Cardiac septum (tissue), 1 donor: Measurements from ENCODE around the gene ROPN1L. TPM values are rescaled to one million over a fixed set of nuclear protein-coding genes. Genes with fewer than 3 reads are reported as not detected.
"Not testable (repeated sequence)": the region's sequence is repeated elsewhere in the genome, so short reads cannot be mapped to it uniquely, and the experiment has no call there.

Source experiments
- DNase-seq: peaks from one replicate; pipeline ENCODE4 v3.0.0-alpha.2; 2020; ENCODE audit warnings: low spot score
- intact Hi-C: fragments of 100-400 bp; cut with DNase I; formaldehyde crosslinking; loops from one replicate; pipeline ENCODE4 v1.14.0; 2022
- total RNA-seq: library from RNA; stranded (reverse); fragmentation: NEBNext Ultra II Directional; extraction: Animal tissue kit (Norgen Biotek cat#: 25700); gene quantifications from one replicate; pipeline ENCODE4 v1.2.1, GENCODE V29; 2021
- donor health status: DM: no; HTN: no; CAD: no.

The ROPN1L gene
- total RNA-seq, 1 donor from 2014 or later = 0.43 TPM

DNA sequence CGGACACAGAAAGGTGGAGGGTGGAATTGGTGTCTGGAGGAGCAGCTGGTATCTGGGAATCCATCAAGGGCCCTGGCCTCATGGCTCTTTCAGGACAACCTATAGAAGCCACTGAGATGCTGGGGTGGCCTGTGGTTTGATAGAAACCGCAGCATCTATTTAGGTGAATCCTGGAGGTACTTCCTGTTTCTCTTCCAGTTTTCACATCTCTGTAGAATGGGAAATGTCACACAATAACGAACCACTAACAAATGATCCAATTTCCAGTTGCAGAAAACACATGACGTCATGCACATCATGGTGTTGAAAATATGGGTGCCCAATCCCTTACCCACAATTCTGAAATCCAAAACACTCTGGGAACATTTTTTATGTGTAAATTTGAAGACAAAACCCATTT is 52.2 kb downstream of the ROPN1L start:
- intact Hi-C loops = loop anchor here (5.0 kb wide), 1 partner anchor 58 kb away; no protein-coding TSS in a partner anchor
- DNase-seq = no peak

DNA sequence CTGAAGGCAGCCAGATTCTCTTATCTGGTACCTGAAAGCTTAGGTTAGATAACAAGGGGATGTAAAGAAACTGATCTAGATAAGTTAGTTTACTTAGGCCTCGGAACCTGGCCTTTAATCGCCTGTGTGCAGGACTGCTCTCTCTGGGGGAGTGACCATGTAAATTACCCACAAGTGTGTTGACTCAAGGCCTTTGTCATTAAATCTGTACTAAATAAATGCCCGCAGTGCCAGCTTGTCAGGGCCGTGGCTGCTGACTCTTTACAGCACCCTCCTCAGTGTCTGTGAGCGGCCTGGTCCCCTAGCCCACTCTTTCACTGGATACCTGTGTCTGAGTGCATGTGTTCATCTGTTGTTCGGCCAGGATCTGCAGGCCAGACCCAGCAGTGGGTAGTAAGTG is 52.8 kb downstream of the ROPN1L start:
- DNase-seq = not testable (repeated sequence)
- intact Hi-C loops = loop anchor here (5.0 kb wide), 1 partner anchor 58 kb away; no protein-coding TSS in a partner anchor

DNA sequence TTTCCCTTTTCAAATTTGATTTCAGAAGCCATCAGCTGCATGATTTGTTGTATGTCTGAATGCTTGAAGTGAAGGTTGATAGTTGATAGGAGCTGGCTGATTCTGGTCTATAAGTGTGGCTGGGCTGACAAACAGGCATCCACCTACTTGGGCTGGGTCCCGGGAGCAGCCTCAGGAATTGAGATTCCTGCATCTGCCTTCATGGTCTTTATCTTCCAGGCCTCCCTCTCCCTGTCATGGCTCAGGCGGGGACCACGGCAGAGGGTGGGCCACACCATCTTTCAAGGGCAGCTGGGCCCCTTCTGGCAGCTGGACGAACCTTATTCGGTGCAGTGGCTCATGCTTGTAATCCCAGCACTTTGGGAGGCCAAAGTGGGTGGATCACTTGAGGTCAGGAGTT is 55.9 kb downstream of the ROPN1L start:
- DNase-seq = no peak
- intact Hi-C loops = no loop called here

DNA sequence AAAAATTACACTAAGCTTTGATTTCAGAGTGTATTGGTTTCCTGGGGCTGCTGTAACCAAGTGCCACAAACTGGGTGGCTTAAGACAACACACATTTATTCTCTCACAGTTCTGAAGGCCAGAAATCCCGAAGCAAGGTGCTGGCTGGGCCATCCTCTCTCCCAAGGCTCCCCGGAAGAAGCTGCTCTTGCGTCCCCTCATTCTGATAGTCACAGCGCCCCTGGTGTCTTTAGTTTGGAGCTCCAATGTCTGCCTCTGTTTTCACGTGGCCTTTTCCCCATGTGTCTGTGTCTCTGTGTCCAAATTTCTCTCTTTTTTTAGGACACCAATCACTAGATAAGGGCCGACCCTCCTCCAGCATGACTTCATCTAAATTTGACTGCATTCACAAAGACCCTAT is 56.7 kb downstream of the ROPN1L start:
- intact Hi-C loops = no loop called here
- no peak for DNase-seq

DNA sequence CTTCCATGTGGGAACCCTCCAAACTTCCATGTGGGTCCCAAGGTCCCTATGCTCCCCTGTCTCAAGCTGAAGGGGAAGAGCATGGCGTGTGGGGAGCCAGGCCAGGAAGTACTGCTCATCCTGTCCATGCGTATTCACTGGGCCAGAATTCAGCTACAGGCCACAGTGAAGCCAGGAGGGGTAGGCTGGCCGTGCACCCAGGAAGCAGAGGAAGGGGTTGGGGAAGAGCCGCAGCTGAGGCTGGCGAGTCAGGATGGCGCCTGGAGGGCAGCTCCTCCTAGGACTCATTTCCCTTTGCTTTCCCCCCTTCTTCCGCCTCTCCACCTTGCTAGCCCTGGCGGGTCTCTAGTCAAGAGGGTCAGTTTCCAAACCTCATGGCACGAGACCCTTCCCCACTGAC is 57.4 kb downstream of the ROPN1L start:
- no peak for DNase-seq
- intact Hi-C loops = no loop called here

DNA sequence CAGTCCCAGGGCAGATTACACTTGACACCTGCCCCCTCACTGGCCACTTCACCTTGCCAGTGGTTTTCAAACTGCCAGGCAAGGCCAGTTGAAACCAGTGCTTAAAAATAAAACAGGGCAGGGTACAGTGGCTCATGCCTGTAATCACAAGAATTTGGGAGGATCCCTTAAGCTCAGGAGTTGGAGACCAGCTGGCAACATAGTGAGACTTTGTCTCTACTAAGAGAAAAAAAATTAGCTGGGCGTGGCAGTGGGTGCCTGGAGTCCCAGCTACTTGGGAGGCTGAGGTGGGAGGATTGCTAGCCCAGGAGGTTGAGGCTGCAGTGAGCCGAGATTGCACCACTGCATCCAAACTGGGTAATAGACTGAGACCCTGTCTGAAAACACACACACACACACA is 58.1 kb downstream of the ROPN1L start:
- intact Hi-C loops = no loop called here
- DNase-seq = no peak

DNA sequence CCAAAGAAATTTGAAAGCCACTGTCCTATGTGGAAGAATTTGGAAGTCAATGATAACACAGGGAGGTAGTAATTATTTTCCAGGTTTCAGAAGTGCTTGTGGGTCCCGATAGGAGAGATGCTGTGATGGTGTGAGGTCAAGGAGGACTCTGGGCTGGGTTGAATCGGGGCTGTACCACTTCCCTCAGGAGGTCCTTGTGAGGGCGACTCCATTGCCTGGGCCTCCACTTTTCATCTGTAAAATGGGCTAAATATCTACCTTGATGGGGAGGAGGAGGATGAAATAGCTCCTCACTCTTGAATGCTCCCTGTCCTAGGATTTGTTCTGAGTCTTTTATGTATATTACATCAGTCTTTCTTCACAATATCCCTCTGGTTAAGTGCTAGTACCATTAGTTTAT is 59.0 kb downstream of the ROPN1L start:
- DNase-seq = no peak
- intact Hi-C loops = no loop called here

DNA sequence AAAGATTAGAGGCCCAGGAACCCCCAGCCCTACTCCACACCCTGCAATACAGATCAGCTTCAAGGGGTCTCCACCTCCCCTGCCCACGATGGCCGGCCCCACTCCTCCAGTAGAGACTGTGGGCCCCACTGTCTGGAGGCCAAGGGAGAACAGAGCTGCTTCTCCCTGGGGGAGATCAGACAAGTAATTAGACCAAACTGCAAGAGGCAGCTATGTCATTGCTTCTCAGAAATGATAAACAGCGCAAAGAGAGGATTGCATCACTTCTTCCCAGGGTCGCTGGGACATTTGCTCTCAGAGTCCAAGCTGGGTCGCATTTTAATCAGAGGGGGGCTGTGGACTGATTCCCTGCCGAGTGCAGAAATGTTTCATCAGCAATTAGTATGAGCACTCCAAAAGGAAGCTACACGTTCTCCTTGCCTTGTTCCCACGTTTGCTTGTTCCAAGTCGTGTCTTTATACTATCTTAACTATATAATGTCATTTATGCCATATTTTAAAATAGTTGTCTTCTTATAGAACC is 59.9 kb downstream of the ROPN1L start:
- no peak for DNase-seq
- intact Hi-C loops = no loop called here

DNA sequence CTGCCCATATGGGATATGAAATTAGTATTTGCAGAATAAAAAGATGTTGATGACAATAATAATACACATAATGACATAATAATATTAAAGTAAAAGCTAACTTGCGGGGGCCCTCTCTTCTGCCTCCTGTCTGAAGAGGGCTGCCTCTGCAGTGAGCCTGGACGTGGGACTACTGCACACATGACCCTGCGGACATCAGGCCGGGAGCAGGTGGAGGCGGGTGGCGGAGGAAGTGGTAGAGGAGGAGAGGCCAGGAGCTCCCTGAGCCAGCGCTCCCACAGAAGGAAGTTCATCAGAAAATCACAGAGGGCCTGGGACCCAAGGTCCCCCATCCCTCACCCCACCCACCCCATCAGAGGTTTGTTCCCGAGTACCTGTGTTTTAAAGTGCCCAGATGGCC is 60.5 kb downstream of the ROPN1L start:
- intact Hi-C loops = no loop called here
- no peak for DNase-seq

DNA sequence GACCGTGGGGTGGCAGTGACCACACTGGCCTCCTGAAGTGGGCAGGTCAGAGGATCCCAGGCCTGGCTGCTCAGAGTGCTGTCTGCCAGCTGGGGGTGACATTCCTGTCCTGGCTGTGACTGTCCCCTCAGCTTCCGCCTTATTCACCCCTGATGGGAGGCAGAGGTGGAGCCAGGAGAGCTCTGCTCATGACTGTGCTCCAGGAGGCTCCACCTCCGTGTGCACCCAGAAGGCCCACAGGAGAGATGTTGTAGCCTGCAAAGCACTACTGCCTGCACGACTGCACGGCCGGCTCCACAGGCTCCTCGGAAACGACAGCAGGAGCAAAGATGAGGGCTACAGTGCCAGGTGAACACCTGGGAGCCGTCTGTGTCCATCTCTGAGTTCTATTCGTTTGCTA is 60.9 kb downstream of the ROPN1L start:
- no peak for DNase-seq
- intact Hi-C loops = no loop called here

DNA sequence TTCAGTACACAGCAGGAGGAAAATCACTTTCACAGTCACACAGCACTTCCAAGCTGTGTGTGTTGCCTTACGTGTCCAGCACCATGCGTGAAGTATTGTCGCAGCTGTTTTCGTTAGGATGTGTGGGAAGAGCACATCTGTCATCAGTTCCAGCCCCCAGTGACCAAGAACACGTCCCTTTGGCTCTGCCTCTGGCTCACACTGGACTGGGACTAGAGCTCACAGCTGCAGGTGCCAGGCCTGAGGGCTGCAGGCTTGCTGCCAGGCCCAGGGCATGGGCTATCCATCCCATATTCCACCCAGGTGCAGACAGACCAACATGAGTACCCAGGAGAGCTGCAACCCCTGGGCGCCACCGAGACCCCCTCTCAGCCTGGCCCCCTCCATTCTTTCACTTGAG is 61.6 kb downstream of the ROPN1L start:
- intact Hi-C loops = no loop called here
- DNase-seq = no peak

DNA sequence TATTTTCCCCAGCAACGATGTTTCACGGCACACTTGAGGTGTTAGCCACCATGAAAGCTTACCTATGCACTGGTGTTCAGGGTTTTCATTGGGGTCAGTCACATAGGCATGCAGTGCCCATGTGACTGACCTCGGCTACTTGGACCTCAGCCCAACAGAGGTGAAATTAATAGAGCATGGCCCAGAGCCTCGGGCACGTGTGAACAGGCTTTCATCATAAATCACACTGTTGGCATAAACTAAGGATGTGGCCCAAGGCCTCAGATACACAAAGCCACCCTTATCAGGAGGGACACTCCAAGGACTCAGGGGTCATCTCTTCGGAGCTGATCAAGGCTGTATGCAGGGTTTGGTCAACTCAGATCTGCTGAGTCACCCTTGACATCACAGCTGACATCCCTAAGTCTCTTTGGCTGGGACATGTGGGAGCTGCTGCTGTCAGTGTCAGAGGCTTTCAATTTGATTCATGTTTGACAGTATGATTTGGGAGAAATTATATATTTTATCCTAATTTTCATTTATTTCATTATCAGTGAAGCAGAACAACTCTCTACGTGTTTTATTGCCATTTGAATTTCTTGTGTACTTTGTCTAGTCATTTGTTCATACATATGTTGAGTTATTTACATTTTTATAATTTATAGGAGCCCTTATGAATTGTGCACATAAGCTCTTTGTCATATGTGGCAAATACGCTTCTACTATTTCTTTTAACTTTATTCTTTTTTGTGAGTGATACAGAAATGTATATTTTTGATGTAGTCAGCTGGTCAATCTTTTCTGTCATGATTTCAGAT is 62.5 kb downstream of the ROPN1L start:
- DNase-seq = no peak
- intact Hi-C loops = no loop called here

DNA sequence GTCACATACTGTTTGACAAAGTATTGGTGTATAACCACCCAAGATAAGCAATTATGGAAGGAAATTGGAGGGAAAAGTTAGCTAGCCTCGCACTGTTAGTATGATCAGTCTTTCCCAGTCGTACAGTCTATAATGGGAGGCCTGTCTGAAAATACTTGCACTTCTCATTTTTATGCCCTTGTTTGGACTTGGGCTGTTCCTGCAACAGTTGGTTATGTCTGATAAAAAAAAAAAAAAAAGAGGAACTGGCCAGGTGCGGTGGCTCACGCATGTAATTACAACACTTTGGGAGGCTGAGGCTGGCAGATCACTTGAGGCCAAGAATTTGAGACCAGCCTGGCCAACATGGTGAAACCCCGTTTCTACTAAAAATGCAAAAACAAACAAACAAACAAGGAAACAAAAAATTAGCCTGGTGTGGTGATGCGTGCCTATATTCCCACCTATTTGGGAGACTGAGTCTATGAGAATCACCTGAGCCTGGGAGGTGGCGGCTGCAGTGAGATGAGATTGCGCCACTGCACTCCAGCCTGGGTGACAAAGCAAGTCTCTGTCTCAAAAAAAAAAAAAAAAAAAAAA is 63.9 kb downstream of the ROPN1L start:
- intact Hi-C loops = no loop called here
- no peak for DNase-seq

DNA sequence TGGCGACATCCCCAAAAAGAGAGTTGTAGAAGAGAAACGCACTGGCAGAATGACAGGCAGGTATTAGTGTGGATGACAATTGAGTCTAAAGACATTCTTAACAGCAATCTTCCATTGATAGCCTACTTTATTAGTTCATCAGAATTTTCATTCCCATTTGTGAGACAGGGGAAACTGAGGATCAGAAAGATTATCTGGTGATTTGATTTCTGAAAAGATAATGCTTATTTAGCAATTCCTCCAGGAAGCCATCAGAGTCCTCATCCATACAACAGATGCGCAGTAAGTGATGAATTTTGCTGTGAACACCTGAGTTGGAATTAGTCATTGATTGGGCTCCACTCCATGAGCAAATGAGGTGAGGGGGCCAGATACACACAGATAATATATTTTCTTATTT is 64.9 kb downstream of the ROPN1L start:
- no peak for DNase-seq
- intact Hi-C loops = no loop called here

DNA sequence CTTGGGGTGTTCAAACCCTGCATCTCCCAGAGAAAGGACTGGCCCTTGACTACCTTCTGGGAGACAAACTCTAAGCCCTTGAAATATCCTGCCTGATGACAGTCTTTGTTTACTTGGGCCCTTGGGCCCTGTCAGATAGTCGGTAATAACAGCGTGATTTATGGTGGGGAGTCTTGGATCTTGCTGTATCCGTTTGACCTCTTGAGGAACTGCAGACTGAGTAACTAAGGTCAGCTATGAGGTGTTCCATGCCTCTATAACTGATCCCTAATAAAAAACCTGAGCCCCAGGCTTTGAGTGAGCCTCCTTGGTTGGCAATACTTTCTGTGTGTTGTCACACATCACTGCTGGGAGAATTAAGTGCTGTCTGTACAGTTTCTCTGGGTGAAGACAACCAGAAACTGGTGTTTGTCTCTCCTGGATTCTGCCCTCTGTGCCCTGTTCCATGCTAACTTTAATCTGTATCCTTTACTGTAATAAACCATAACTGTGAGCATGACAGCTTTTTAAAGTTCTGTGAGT is 66.0 kb downstream of the ROPN1L start:
- intact Hi-C loops = no loop called here
- no peak for DNase-seq

DNA sequence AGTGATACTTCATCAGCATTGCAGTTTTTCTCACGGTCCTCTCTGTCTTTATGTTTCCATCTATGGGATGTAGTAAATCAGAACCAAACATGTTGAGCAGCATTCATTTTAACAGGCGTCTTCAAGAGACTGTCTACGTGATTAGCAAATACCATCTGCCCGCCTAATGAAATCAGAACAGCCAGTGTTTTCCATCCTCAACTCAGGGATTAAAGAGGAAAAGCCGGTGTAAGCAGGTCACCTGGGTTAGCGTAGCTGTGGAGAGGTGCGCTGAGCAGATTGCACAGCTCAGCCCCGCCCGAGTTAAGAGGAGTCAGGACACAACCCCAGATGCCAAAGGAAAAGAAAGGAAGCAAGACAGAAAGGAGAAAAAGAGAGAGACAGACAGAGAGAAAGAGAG is 67.9 kb downstream of the ROPN1L start:
- intact Hi-C loops = no loop called here
- DNase-seq = no peak

DNA sequence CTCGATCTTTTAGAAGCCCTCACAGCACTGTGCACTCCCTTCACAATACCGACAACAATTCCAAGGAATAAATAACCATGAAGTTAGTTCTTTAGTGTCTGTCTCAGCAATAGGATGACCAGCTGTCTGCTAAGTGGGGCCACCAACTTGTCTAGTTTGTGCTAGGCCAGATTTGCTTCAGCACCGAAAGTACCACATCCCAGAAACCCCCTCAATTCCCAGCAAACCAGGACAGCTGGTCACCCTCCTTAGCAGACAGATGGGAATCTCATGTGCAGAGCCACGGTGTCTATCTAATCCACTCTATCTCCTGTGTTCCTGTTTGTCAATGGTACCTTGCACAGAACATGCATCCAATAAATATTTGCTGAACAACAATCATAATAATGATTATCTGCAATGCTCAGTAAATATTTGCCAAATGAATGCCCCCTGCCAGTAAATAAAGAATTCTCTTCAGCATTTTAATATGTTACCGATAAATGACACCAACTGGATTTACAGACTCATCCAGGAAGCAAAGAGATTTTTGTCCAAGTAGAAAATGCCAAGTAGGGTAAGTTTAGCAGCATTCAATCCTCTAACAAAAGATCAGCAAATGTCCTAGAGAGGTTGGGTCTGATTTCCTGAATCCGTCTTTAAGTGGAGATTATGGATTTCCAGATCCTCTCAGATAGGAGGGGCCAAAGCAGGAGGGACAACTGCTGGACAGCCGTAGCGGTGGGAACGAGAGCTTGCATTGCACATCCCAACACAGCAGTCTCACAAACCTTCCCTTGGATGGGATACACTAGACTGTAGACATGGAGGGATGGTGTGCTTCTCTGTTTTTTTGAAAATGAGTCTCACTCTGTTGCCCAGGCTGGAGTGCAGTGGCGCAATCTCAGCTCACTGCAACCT is 70.3 kb downstream of the ROPN1L start:
- intact Hi-C loops = no loop called here
- no peak for DNase-seq

DNA sequence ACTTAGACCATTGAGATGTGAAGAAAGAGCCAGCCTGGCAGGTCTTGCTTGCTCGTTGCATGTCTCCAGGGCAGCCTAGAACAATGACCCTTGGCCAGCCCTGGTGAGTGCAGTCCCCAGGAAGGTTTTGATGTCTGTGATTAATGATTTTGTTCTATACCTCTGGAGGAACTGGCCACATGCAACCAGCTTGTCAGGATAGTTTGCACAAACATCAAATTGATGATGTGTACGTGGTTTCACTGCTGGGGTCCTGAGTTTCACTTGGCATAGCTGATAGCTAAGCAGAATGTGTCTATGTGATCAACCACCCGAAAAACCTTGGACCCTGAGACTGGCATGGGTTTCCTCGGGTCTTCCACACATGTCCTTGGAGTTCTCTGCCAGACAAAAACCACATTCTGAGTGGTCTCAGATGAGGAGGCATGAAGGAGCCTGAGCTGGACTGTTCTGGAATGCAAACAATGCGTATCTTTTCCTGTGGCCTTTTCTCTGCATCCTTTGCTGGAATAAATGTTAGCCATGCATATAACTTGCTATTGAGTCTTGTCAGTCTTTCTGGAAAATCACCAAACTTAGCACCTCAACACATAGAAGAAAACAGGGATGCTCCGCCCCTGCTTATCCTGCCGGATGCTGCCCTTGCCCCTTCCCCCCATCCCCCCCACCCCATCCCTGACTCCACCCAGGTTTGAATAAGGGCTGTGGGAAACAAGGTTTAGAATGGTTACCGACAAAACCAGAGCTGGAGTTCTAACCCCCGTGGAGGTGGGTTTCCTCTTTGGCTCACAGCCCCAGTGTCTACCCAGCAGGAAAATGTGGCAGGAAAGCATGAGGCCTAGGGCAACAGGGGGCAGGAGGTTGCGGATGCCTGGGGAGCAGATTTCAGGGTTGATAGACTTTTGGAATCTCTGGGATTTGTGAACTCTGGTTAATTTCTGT is 72.1 kb downstream of the ROPN1L start:
- intact Hi-C loops = no loop called here
- no peak for DNase-seq

DNA sequence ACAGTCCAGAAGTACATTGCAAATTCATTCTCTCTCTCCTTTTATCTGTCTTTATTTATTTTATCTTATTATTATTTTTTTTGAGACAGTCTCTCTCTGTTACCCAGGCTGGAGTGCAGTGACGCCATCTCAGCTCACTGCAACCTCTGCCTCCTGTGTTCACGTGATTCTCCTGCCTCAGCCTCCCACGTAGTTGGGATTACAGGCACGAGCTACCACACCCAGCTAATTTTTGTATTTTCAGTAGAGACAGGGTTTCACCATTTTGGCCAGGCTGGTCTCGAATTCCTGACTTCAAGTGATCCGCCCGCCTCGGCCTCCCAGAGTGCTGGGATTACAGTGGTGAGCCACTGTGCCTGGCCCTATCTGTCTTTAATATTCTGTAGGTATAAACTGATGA is 72.9 kb downstream of the ROPN1L start:
- DNase-seq, intact Hi-C loops: not testable (repeated sequence)
